Upper lobe of left lung (tissue), 4 donors: ENCODE measurements around the gene ZNF662.

Source experiments
- EP300 ChIP-seq, 4 donors: sonication (generic); formaldehyde crosslinking; IDR thresholded peaks; one replicate each; pipeline ENCODE4 v1.5.1; 2017; ENCODE audit warnings: antibody characterized with exemption in 4 of 4, control low read depth in 2 of 4
- POLR2A ChIP-seq, 4 donors: fragments of 450-650 bp; IDR thresholded peaks; one replicate each; pipeline ENCODE4 v1.5.1; 2016 to 2017; ENCODE audit warnings: antibody characterized with exemption in 4 of 4, mild to moderate bottlenecking in 2 of 4
- POLR2AphosphoS5 ChIP-seq, 2 donors: sonication (generic); formaldehyde crosslinking; IDR thresholded peaks; one replicate each; pipeline ENCODE4 v1.5.1; 2017; ENCODE audit warnings: antibody characterized with exemption in 2 of 2
- TF ChIP-seq, protein P1 (sequence below), 6 experiments: fragments of 450-650 bp in 4 of 6; fragments of 200-600 bp in 2 of 6; sonication (generic) in 2 of 6; IDR thresholded peaks; one replicate each; pipeline ENCODE4 v1.5.1; 2016 to 2019; ENCODE audit warnings: antibody characterized with exemption in 6 of 6

GRCh38 chr3:42877881-42878280, 28.1 kb upstream of the ZNF662 start:
- TF ChIP-seq, protein P1, sequence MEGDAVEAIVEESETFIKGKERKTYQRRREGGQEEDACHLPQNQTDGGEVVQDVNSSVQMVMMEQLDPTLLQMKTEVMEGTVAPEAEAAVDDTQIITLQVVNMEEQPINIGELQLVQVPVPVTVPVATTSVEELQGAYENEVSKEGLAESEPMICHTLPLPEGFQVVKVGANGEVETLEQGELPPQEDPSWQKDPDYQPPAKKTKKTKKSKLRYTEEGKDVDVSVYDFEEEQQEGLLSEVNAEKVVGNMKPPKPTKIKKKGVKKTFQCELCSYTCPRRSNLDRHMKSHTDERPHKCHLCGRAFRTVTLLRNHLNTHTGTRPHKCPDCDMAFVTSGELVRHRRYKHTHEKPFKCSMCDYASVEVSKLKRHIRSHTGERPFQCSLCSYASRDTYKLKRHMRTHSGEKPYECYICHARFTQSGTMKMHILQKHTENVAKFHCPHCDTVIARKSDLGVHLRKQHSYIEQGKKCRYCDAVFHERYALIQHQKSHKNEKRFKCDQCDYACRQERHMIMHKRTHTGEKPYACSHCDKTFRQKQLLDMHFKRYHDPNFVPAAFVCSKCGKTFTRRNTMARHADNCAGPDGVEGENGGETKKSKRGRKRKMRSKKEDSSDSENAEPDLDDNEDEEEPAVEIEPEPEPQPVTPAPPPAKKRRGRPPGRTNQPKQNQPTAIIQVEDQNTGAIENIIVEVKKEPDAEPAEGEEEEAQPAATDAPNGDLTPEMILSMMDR (IDR thresholded peaks at IDR 0.05), result no peak
- TF ChIP-seq POLR2AphosphoS5 (IDR thresholded peaks at IDR 0.05), result no peak
- no peak for TF ChIP-seq EP300 (IDR thresholded peaks at IDR 0.05)
- no peak for TF ChIP-seq POLR2A (IDR thresholded peaks at IDR 0.05)
